GM21619 (cell line): Measurements from ENCODE around the gene FAAH.

Source experiments
- ATAC-seq: cut with Tn5 transposase; IDR thresholded peaks from one replicate; pipeline ENCODE4 v1.9.1; 2021; ENCODE audit not compliant: unreplicated experiment

Gene FAAH

GRCh38 chr1:46449223-46450159 is 55.4 kb downstream of the FAAH start:
- no peak for ATAC-seq

GRCh38 chr1:46450160-46450517 is 56.0 kb downstream of the FAAH start:
- ATAC-seq: no peak

- no peak for ATAC-seq
These were observed 58.1 kb downstream of the FAAH start for GRCh38 chr1:46451948-46452930.

- no peak for ATAC-seq
These were observed 58.8 kb downstream of the FAAH start for GRCh38 chr1:46452931-46453325.

GRCh38 chr1:46453449-46453848 is 59.3 kb downstream of the FAAH start:
- no peak for ATAC-seq

DNA sequence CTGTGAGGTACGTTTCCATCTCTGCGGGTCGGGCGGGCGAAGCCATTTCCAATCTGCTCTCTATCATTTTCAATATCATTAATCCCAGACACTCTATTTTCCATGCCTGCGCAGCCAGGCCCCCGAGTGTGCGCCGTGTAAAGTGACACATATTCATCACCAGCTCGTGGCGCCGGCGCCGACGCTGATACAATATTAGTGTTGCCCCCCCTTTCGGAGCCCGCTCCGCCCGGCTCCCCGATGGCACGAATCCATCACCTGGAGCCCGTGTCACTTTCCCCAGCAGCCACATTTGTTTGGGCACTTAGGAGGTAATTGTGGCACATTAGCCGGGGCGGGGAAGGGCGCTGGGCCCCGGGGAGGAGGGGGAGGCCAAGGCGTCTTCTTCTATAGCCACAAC is 61.8 kb downstream of the FAAH start:
- ATAC-seq: no peak

DNA sequence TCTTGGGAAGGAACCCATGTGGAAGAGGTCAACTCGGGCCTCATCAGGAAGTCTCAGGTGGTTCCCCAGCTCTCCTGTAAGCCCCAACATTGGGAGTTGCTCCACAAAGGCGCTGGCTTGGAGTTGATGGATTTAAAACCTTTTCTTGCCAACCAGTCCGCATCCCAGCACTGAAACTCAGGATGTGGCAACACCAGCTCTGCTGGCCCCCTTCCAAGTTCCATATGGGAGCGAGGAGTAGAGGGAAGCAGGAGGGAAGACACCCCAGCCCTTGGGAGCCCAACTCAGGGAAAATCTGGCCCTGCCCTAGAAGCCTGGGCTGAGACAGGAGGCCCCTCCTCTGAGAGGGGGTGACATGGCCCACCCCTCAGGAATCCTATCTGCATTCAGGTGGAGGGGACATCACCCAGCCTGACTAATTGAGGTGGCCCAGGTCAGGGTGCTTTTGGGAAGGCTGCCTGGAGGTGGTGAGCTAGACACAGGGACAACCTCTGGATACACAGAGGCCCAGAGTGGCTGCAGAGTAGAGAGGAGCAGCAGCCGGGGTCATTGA is 62.4 kb downstream of the FAAH start:
- no peak for ATAC-seq

GRCh38 chr1:46457178-46457577 is 63.1 kb downstream of the FAAH start:
- ATAC-seq: no peak

GRCh38 chr1:46458190-46458589 is 64.1 kb downstream of the FAAH start:
- ATAC-seq: no peak

- no peak for ATAC-seq
These were observed 64.7 kb downstream of the FAAH start for GRCh38 chr1:46458846-46459245.

- no peak for ATAC-seq
These were observed 65.2 kb downstream of the FAAH start for GRCh38 chr1:46459315-46459714.

GRCh38 chr1:46461017-46461808 is 67.1 kb downstream of the FAAH start:
- no peak for ATAC-seq

- no peak for ATAC-seq
These were observed 67.8 kb downstream of the FAAH start for GRCh38 chr1:46461809-46462448.
